HG02623 (cell line): ENCODE measurements around the gene EFCAB11.
"Not testable (repeated sequence)": the region's sequence is repeated elsewhere in the genome, so short reads cannot be mapped to it uniquely, and the experiment has no call there.

Experiments used
- ATAC-seq: cut with Tn5 transposase; IDR thresholded peaks from one replicate; pipeline ENCODE4 v1.9.1; 2021; ENCODE audit warnings: moderate library complexity; ENCODE audit not compliant: unreplicated experiment

The EFCAB11 gene

DNA sequence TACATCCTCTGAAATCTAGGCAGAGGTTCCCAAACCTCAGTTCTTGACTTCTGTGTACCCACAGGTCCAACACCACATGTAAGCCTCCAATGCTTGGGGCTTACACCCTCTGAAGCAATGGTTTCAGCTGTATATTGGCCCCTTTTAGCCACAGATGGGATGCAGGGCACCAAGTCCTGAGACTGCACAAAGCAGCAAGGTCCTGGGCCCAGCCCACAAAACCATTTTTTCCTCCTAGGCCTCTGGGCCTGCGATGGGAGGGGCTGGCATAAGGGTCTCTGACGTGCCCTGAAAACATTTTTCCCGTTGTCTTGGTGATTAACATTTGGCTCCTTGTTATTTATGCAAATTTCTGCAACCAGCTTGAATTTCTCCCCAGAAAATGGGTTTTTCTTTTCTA is 80.4 kb downstream of the EFCAB11 start:
- ATAC-seq = not testable (repeated sequence)

DNA sequence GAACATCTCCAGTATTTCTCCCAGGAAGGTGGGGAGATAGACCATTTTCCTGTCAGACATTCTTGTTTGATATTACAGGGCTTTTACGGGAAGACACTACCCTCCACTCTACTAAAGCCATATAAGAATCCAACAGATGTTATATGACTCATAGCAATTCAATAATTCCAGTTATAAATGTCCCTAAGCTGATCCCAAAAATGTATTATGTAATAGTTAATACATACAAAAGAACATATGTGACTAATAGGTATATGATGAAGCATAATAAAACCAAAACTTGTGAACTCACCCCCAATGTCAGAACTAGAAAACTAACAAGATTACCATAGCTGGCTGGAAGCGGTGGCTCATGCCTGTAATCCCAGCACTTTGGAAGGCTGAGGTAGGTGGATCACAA is 84.2 kb downstream of the EFCAB11 start:
- no peak for ATAC-seq

DNA sequence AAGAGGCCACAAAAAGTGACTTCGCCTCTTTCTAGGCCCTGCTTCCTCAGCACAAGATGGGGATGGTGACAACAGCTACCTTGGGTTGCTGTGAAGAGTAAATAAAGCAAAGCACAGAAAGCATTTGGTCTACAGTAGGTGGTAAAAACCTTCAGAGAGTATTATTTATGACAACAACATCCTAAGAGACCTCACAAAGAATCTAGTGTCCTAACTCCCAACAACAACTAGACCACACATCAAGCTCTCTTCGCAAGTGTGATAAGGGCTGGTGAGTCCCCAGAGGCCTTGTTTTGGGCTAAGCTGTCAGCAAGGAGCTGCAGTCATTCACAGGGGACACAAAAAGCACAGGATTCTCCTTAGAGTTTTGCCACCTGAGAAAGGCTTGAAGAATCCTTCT is 84.9 kb downstream of the EFCAB11 start:
- ATAC-seq = no peak

DNA sequence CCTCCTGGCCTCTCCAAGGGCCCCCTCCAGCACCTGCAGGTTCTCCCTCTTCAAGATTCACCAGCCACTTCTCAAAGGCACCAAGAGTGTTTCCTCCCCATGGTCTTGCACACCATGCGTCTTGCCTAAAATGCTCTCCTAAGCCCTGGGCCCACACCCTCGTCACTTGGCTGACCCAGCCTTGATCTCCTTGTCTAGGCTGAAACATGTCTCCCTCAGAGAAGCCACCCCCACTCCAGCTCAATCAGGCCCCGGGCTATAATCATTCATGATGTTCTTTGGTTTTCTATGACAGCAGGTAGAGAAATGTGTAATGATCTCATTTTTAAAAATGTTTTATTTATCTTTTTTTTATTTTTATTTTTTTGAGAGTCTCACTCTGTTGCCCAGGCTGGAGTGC is 88.1 kb downstream of the EFCAB11 start:
- no peak for ATAC-seq

DNA sequence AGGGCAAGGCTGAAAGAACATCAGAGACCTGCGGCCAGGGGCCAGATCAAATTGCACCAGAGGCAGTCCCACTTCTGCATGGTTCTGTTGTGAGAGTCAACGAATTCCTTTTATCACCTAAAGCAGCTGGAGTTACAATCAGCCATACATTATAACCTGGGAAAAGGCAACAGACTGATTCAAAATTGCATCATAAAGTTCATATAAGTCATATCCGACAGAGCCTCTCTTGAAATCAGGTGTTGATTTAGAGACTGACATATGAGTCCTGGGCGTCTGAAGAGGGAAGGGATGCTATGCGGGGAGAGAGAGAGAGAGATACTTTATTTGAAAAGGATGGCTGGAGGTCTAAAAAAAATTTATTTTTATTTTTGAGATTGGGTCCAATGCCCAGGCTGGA is 89.4 kb downstream of the EFCAB11 start:
- no peak for ATAC-seq

DNA sequence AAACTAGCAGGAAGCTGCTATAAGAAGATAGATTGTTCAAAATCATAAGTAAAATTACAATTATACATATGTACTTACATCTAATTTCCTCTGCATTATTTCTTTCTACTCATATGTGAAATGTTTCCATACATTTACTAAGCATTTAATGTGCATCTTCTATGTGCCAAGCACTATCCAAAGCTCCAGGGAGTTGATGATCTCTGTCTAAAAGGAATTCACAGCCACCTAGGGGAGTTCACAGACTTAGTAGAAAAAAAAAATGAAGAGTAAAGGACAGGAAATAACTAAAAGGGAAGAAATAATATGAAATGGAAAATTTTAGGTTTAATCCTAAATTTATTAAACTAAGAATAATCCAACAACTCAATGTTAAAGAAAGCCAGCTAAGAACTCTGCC is 91.7 kb downstream of the EFCAB11 start:
- no peak for ATAC-seq

DNA sequence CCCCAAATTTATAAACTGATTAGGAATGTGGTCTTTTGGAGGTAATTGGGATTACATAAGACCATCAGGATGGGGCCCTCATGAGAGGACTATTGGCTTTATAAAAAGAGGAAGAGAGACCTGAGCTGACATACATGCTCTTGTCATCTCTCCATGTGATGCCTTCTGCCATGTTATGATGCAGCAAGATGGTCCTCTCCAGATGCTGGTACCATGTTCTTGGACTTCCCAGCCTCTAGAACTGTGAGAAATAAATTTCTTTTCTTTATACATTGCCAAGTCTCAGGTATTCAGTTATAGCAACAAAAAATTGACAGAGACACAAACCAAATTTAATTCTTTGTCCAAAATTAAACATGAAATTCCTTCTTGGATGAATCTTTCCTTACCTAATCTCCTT is 92.9 kb downstream of the EFCAB11 start:
- no peak for ATAC-seq

DNA sequence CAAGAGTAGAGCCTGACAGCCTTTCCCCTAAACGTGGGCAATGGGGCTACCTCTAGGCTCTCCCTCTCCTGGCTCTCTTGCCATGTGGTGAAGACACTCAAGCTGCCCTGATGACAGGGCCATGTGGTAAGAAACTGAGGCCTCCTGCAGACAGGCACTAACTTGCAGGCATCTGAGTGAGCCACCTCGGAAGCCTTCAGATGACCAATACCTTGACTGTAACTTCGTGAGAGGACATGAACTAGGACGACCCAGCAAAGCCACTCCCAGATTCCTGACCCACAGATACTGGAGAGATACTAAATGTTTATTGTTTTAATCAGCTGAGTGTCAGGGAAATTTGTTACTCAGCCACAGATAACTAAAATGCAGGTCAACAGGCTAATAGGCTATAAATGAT is 96.4 kb downstream of the EFCAB11 start:
- no peak for ATAC-seq

DNA sequence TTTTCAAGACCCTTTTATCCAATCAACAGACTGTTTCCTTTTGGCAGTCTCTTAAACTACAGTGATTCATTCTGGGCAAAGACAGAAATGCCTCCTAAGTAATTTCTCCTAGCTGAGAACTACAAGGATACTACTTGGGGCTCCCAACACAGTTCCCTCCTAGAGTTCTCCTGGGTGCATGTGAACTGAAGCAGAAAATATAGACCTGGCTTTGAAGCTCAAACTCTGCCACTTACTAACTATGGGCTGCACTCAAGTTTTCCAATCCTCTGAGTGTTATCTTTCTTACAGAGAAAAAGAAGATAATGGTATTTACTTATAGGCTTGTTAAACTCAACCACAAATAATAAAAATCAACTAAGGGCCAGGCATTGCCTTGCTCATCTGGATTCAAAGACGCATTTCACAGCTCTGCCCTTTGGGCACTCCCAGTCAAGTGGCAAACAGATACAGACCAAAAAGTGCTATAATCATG is 97.6 kb downstream of the EFCAB11 start:
- ATAC-seq = no peak

DNA sequence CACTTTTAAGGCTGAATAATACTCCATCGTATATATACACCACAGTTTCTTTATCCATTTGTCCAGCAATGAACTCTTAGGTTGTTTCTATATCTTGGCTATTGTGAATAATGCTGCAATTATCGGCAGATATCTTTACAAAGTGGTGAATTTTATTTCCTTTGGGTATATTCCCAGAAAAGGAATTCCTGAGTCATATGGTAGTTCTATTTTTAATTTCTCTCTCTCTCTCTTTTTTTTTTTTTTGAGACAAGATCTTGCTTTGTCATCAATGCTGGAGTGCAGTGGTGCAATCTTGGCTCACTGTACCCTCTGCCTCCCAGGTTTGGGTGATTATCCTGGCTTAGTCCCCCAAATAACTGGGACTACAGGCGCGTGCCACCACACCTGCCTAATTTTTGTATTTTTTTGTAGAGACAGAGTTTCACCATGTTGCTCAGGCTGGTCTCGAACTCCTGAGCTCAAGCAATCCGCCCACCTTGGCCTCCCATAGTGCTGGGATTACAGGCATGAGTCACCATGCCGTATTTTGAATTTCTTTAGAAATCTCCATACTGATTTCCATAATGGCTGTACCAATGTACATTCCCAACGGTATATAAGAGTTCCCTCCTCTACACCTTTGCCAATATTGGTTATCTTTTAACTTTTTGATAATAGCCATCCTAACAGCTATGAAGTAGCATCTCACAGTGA is 98.4 kb downstream of the EFCAB11 start:
- no peak for ATAC-seq

DNA sequence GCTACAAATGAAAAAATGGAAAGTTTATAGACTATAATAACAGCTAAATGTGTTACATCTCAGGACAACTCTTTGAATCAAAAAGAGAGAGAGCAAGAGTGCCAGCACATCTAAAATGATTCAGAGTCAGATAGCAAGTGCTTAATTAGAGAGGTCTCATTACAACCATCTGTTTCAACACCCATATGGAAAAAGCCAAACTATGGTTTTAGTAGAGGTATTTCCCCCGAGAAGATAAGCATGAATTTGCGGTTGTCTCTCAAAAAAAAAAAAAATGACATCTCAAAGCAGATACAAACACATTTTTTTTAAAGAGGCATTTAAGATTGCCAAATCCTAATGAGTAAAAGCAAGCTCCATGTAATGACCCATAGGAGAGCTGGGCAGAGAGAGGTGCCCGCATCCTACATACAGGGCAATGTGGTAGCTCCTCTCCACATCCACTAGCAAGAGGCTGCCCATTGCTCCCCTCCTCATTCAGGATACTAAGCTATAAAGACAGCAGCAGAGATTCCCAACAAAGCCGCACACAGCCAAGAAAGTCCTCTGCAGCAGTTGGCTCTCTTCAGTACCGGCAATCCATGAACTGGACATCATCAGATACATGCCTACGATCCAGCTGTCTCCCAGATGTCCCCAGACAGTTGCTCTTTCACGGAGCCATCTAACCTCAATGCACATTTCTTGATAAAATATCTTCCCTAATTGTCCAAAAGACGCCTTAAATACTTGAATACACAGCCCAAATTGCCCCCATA is 100.4 kb downstream of the EFCAB11 start:
- no peak for ATAC-seq

DNA sequence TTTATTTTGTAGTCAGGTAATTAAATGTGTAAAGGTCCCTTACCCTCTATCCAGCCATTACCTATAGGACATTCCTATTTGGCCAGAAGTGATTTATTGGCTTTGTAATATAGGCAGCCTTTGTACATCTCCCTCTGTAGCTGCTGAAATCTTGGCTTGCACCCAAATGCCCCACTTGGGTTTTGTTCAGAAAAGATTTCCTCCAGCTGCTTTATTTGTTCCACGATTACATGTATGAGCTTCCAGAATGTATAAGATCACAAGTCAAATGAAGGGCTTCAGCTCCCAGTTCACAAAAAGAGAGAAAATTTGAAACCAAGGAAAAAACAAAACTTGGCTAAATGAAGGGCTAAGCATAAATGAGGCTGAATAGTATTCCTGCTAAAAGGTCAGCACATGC is 103.4 kb downstream of the EFCAB11 start:
- ATAC-seq = no peak

DNA sequence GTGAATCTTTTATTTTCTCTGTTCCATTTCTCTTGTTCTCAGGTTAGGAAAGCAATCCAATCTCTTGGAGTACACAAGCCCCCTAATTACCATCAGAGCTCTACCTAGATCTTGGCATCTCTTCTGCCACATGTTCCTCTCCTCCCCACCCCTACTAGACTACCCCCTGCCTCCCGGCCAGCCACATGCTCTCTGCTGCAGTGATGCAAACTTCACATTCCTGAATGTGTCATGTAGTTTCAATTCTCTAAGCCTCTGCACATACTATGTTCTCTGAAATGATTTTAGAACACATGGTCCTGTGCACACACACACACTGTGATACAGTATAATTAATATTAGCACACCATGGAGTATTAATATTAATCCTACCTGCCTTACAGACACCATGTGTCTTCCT is 104.6 kb downstream of the EFCAB11 start:
- no peak for ATAC-seq

DNA sequence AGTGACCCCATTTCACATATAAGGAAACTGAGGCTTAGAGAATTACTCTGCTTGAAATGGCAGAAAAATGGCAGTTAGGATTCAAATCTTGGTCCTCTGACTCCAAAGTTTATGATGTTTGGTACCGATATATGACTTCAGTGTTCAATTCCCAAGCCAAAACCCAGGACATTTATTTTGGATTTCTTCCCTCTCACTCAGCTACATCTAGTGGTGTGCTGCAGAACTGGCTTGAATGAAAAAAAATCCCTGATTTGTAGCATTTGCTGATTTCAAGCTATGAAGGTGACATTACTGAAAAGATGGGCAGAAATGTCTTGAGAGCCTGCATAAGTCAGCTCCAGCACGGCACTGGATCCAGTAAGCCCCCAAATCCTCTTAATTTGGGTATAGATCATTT is 106.4 kb downstream of the EFCAB11 start:
- no peak for ATAC-seq

DNA sequence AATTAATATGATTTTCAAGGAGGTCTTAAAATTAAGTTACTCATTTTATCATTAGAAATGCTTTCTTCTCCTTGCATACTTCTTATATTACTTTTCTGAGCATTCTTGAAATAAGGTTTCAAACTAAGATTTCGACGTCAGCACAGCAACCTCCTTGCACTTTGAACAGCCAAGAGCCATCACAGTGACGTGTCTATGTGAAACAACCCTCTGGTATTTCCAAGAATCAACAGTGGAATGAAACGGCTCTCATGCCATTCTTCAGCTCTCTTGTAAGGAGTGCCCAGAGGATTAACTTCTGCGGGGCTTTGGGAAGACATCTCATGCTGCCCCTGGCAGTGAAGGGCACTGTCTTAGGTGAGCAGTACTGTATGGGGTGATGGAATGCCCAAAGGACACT is 109.2 kb downstream of the EFCAB11 start:
- no peak for ATAC-seq

DNA sequence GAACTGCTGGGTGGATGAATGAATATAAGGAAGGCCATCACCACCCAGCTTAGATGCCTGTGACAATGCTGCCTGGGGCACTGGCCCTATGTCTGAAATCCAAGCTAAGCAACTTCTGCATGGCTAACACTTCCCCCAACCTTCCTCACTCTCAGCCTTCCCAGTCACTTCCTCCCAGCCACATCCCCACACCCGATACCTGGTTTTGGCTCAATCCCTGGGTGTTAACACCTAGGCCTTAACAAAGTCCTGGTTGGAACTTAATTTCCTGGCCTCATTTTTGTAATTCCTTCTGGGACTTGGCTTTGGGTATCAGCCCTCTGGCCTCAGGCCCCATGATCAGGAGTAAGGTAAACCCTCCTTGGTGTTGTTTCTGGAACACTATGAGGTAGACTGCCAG is 110.0 kb downstream of the EFCAB11 start:
- no peak for ATAC-seq

DNA sequence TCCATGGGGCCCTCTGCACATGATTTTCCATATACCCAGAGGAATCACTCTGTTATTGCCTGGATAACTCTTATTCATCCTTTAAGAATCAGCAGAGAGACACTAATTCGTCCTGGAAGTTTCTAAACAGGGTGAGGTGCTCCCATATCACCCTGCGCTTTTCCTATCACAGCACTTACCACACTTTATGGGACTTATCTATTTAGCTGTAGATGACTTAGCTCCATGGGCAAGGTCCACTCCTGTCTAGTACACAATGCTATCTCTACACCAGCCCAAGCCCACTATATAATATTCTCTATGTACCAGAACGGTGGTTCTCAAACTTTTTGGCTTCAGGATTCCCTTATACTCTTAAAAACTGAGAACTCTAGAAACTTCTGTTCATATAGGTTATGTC is 111.7 kb downstream of the EFCAB11 start:
- no peak for ATAC-seq

DNA sequence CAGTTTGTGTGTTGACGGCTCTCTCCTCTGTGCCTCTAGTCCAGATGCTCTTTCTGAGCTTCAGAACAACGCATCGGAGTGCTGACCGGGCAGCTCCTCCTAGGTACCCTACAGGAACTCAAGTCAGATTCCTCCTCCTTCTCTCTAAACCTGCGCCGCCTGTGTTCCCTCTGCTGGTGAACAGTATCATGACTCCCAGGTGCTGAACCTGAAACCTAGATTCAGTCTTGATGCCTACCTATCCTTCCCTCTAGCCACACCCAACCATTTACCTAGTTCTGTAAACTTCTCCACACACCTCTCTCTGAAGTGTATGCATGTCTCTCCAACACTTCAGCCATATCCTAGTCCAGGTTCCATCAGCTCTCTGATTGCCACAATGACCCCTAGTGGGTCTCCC is 112.7 kb downstream of the EFCAB11 start:
- no peak for ATAC-seq

DNA sequence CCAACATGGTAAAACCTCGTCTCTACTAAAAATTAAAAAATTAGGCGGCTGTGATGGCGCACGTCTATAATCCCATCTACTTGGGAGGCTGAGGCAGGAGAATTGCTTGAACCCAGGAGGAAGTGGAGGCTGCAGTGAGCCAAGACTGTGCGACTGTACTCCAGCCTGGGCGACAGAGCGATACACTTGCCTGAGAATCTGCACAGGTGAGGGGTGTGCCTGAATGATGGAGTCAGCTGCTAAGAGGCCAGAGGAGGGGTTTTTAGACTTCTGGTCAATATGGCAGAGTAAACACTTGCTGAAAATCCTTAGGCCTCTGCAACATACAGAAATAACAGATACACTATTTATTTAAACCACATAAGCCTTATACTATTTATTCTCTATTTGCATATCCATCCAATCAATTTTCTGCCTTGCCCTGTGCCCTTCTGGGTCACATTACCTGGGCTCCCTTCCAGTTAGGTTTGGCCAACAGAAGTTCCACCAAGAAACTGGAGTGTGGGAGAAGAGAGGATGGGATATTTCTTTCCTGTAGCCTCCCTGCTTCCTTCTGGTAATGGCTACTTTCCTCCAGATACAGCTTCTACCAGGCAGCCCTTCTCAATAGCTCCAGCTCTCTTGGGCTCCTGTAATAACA is 117.6 kb downstream of the EFCAB11 start:
- no peak for ATAC-seq

DNA sequence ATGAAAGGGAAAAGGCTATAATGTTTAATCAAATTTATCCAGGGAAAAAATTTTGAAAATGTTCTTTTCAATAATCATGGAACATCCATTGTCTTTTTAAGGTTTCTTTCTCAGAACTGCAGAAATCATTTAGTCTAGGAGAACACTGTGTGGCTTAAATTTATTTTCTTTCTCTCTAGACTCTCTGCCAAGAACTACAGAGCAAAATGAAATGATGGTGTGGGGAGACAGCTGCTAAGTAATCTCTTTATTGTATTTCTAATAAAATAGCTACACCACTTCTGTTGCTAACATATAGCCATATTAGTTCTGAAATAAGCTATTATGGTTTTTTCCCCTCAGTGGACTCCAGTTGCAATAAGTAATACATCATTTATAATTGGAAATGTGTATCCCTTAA is 120.9 kb downstream of the EFCAB11 start:
- no peak for ATAC-seq

DNA sequence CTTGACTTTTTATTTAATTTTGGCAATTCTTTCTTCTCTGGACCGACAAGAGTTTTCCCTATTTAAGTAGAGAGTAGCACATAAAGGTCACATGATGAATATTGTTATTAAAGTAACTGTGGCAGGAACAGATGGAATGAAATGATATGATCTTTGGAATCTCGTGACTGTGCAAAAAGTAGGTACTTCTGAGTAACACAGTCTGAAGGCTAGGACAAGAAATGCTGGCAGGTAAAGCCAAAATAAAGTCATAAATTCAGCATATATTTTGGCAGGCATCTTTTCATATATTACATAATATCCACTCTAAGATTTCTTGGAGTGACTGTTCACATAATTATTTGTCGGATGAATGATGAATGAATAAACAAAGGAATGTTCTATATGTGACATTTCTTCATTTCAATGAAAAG is 121.4 kb downstream of the EFCAB11 start:
- ATAC-seq = no peak
